SK-N-SH treated with all-trans-retinoic acid at 6 μM for 48 hours (cell line): ENCODE data around the gene SLC6A8.

ENCODE experiments used
- CSDC2 ChIP-seq: fragments of 250-450 bp; sonication (Bioruptor Pico); IDR thresholded peaks from 2 replicates; pipeline ENCODE4 v1.5.0; 2020; ENCODE audit warnings: mild to moderate bottlenecking, moderate library complexity
- ESRRG ChIP-seq: fragments of 250-450 bp; sonication (Bioruptor Pico); IDR thresholded peaks from 2 replicates; pipeline ENCODE4 v1.6.1; 2021; ENCODE audit warnings: mild to moderate bottlenecking
- GLIS3 ChIP-seq: fragments of 250-450 bp; sonication (Bioruptor Pico); IDR thresholded peaks from 2 replicates; pipeline ENCODE4 v1.5.0; 2020; ENCODE audit warnings: mild to moderate bottlenecking, moderate library complexity
- RARB ChIP-seq: fragments of 250-450 bp; sonication (Bioruptor Pico); IDR thresholded peaks from 2 replicates; pipeline ENCODE4 v1.8.0; 2021; ENCODE audit warnings: mild to moderate bottlenecking, moderate library complexity
- TCF4 ChIP-seq: fragments of 250-450 bp; sonication (Bioruptor Pico); IDR thresholded peaks from 2 replicates; pipeline ENCODE4 v1.8.0; 2021; ENCODE audit warnings: mild to moderate bottlenecking, moderate library complexity, borderline replicate concordance
- ZC3H10 ChIP-seq: fragments of 250-450 bp; sonication (Bioruptor Pico); IDR thresholded peaks from 2 replicates; pipeline ENCODE4 v1.5.1; 2021; ENCODE audit warnings: mild to moderate bottlenecking, moderate library complexity
- ZNF565 ChIP-seq: fragments of 450-650 bp; formaldehyde crosslinking; conservative IDR thresholded peaks from 2 replicates; pipeline ENCODE4 v1.5.0; 2020; ENCODE audit warnings: low read depth, mild to moderate bottlenecking, moderate library complexity
- ZNF8 ChIP-seq: fragments of 450-650 bp; formaldehyde crosslinking; IDR thresholded peaks from 2 replicates; pipeline ENCODE4 v1.5.0; 2020; ENCODE audit warnings: mild to moderate bottlenecking, moderate library complexity
- TF ChIP-seq, protein P1 (sequence below): fragments of 250-450 bp; sonication (Bioruptor Pico); IDR thresholded peaks from 2 replicates; pipeline ENCODE4 v1.8.0; 2020; ENCODE audit warnings: mild to moderate bottlenecking, moderate library complexity, borderline replicate concordance
- TF ChIP-seq, protein P2 (sequence below): fragments of 250-450 bp; sonication (Bioruptor Pico); IDR thresholded peaks from 2 replicates; pipeline ENCODE4 v1.5.0; 2020; ENCODE audit warnings: mild to moderate bottlenecking, moderate library complexity
- TF ChIP-seq, protein P3 (sequence below): fragments of 250-450 bp; sonication (Bioruptor Pico); IDR thresholded peaks from 2 replicates; pipeline ENCODE4 v1.8.0; 2021; ENCODE audit warnings: low read depth, mild to moderate bottlenecking, moderate library complexity, borderline replicate concordance

DNA sequence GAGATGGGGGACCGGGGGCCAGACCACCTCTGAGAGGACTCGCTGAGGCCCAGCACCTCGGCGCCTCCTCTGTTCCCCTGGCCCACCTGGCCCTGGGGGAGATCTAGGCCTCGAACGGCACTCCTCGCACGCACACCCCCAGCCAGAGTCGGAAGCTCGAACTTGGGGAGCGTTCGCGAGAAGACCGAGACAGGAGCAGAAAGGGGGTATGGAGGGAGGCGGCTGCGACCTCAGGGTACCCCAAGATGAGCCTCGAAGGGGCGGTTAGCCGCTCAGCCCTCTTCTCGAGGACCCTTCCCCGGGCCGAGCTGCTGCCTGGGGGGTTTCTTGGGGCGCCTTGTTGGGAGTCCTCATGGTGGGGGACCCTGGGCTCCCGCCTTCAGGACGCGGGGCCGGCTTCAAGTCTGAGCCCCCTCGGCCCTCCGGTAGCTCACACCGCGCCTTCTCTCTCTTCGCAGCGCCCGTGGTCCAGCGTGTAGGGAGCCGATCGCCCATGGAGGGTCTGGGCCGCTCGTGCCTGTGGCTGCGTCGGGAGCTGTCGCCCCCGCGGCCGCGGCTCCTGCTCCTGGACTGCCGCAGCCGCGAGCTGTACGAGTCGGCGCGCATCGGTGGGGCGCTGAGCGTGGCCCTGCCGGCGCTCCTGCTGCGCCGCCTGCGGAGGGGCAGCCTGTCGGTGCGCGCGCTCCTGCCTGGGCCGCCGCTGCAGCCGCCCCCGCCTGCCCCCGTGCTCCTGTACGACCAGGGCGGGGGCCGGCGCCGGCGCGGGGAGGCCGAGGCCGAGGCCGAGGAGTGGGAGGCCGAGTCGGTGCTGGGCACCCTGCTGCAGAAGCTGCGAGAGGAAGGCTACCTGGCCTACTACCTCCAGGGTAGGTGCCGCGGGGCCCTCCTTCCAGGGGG is 40.0 kb upstream of the SLC6A8 start:
- TF ChIP-seq GLIS3 (CRISPR knock-in tag) (no peak), RARB (CRISPR knock-in tag) (no peak), ZNF565 (CRISPR knock-in tag) (no peak), ZC3H10 (no peak), TCF4 (CRISPR knock-in tag) (no peak), CSDC2 (CRISPR knock-in tag) (no peak), ZNF8 (CRISPR knock-in tag) (no peak), ESRRG (CRISPR knock-in tag) (no peak)
- TF ChIP-seq, protein P1, sequence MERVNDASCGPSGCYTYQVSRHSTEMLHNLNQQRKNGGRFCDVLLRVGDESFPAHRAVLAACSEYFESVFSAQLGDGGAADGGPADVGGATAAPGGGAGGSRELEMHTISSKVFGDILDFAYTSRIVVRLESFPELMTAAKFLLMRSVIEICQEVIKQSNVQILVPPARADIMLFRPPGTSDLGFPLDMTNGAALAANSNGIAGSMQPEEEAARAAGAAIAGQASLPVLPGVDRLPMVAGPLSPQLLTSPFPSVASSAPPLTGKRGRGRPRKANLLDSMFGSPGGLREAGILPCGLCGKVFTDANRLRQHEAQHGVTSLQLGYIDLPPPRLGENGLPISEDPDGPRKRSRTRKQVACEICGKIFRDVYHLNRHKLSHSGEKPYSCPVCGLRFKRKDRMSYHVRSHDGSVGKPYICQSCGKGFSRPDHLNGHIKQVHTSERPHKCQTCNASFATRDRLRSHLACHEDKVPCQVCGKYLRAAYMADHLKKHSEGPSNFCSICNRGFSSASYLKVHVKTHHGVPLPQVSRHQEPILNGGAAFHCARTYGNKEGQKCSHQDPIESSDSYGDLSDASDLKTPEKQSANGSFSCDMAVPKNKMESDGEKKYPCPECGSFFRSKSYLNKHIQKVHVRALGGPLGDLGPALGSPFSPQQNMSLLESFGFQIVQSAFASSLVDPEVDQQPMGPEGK, result no peak
- TF ChIP-seq, protein P2, sequence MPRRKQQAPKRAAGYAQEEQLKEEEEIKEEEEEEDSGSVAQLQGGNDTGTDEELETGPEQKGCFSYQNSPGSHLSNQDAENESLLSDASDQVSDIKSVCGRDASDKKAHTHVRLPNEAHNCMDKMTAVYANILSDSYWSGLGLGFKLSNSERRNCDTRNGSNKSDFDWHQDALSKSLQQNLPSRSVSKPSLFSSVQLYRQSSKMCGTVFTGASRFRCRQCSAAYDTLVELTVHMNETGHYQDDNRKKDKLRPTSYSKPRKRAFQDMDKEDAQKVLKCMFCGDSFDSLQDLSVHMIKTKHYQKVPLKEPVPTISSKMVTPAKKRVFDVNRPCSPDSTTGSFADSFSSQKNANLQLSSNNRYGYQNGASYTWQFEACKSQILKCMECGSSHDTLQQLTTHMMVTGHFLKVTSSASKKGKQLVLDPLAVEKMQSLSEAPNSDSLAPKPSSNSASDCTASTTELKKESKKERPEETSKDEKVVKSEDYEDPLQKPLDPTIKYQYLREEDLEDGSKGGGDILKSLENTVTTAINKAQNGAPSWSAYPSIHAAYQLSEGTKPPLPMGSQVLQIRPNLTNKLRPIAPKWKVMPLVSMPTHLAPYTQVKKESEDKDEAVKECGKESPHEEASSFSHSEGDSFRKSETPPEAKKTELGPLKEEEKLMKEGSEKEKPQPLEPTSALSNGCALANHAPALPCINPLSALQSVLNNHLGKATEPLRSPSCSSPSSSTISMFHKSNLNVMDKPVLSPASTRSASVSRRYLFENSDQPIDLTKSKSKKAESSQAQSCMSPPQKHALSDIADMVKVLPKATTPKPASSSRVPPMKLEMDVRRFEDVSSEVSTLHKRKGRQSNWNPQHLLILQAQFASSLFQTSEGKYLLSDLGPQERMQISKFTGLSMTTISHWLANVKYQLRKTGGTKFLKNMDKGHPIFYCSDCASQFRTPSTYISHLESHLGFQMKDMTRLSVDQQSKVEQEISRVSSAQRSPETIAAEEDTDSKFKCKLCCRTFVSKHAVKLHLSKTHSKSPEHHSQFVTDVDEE (CRISPR knock-in tag), result no peak
- TF ChIP-seq, protein P3, sequence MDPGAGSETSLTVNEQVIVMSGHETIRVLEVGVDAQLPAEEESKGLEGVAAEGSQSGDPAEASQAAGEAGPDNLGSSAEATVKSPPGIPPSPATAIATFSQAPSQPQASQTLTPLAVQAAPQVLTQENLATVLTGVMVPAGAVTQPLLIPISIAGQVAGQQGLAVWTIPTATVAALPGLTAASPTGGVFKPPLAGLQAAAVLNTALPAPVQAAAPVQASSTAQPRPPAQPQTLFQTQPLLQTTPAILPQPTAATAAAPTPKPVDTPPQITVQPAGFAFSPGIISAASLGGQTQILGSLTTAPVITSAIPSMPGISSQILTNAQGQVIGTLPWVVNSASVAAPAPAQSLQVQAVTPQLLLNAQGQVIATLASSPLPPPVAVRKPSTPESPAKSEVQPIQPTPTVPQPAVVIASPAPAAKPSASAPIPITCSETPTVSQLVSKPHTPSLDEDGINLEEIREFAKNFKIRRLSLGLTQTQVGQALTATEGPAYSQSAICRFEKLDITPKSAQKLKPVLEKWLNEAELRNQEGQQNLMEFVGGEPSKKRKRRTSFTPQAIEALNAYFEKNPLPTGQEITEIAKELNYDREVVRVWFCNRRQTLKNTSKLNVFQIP, result no peak
